CD4-positive, alpha-beta T cell treated with Interferon gamma for 1 hour (primary cell): ENCODE results near the gene VTI1A.
"Not testable (repeated sequence)": the region's sequence is repeated elsewhere in the genome, so short reads cannot be mapped to it uniquely, and the experiment has no call there.

Source experiments
- DNase-seq: peaks from one replicate; pipeline ENCODE4 v3.0.0-alpha.2; 2020

Gene VTI1A

GRCh38 chr10:112552593-112553110 is 105.6 kb downstream of the VTI1A start:
- no peak for DNase-seq

DNA sequence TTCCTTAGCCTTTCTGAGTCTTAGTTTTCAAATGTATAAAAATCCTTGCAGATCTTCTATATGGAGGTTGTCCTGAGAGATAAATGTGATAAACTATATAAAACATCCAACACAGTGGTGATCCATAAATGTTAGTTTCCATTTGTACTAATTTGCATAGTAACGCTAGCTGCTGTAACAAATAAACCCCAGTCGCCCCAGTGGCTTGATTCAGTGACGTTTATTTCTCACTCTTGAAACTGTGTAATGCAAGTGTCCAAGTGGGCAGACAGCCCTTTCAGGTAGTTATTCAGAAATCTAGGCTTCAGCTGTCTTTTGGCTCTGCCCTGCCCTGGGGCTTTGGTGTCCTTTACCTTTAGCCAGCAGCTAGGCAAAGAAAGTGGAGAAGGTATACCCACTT is 106.3 kb downstream of the VTI1A start:
- DNase-seq, result no peak

- DNase-seq, result no peak
Observed at GRCh38 chr10:112554263-112554662, 107.2 kb downstream of the VTI1A start.

DNA sequence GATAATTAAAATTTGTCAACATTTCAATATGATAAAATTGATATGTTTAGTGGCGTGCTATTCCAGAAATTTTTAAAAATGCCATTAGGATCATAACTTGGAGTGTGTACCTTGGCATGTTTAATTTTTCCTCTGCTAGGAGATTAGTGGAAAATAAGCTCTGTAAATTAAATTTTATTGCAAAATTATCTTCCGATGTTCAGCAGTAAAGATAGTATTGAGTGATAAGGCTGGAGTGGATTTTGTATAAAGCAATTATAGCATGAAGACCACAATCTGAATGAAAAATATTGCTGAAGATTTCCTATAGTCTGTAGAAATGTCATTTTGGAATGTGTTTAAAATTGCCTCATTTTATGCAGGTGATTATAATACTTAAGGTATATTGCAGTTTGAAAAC is 110.2 kb downstream of the VTI1A start:
- DNase-seq, result no peak

GRCh38 chr10:112558476-112559142 is 111.6 kb downstream of the VTI1A start:
- no peak for DNase-seq

- DNase-seq, result no peak
Observed at GRCh38 chr10:112559349-112559748, 112.3 kb downstream of the VTI1A start.

- no peak for DNase-seq
Observed at GRCh38 chr10:112562122-112562521, 115.1 kb downstream of the VTI1A start.

- DNase-seq, result no peak
Observed at GRCh38 chr10:112562809-112563663, 116.0 kb downstream of the VTI1A start.

- no peak for DNase-seq
Observed at GRCh38 chr10:112564337-112564736, 117.3 kb downstream of the VTI1A start.

DNA sequence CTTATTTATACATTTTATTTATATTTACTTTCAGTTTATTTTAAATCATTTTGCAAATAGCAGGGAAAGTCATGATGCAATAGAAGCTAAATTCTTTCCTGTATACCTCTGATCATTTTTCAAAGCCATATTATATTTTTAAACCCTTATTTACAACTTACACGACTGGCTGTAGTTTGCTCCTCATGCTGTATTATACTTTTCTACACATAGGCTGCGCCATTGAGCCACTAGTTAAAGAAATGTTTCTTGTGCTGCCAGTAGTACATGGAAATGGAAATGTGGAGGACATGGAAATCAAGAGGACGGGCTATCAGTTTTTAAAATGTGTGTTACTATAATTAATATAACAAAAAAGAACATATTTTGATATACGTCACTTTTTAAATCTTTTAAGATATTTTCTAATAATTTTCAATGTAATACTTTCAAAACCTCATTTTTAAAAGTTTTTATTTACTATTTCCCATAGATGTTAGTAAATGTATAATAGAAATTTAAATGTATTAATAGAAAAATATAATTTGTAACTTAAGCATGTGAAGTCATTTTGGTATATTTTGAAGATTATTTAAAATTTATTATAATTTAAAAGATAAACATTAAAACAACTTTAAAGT is 118.5 kb downstream of the VTI1A start:
- DNase-seq, result no peak

DNA sequence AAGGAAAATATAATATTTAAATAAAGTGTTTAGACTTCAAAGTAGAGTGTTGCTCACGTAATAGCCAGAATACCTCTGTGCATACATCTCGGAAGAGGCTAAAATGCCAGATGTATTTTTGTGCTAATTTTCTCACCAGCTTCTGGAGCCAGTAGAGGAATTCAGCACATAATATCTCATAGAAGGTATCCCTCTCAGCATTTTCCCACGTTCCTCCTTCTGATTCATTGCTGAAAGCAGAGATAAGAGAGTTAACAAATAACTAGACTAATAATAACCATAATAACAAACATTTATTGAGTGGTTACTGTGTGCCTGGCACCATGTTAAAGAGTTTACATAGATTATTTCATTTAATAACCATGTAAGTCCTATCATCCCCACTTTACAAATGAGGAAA is 123.6 kb downstream of the VTI1A start:
- DNase-seq, result no peak

DNA sequence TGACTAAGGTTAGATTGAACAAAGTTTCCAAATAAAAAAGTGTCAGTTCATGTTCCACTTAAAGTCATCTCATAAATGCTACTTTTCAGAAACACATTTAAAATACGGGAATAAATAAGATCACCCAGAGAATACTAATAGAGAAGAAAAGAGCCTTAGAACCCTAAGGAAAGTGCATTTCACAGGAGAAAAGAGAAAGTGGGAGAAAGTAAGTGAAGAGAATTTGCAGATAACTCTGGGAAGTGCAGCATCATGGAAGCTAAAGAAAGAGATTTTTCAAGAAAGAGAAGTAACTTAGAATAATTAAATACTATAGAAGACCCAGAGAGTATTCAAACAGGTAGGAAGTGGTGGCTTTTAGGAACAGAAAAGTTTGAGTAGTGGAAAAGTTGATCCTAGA is 132.6 kb downstream of the VTI1A start:
- DNase-seq, result no peak

- DNase-seq, result no peak
Observed at GRCh38 chr10:112580267-112580666, 133.3 kb downstream of the VTI1A start.

GRCh38 chr10:112581921-112582320 is 134.9 kb downstream of the VTI1A start:
- no peak for DNase-seq

- DNase-seq, result no peak
Observed at GRCh38 chr10:112583236-112583939, 136.4 kb downstream of the VTI1A start.

GRCh38 chr10:112584276-112584675 is 137.3 kb downstream of the VTI1A start:
- DNase-seq, result no peak

DNA sequence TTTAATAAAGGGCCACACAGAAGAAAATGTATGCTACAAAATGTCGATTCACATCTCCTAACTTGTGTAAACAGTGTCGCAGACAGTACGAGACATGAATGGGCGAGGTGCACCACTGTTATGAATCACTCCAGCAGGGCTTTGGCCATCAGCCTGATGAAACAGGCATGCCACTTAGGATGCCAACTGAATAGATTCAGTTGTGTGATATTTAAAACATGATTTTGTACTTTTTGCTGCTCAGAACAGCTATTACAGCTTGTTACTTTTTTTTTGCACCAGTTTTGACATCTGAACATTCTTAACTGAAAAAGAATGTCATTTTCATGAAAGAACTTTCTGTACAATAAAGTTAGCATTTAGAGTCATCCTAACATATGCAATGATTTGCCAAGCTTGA is 138.1 kb downstream of the VTI1A start:
- no peak for DNase-seq

GRCh38 chr10:112585960-112586359 is 138.9 kb downstream of the VTI1A start:
- DNase-seq, result no peak

DNA sequence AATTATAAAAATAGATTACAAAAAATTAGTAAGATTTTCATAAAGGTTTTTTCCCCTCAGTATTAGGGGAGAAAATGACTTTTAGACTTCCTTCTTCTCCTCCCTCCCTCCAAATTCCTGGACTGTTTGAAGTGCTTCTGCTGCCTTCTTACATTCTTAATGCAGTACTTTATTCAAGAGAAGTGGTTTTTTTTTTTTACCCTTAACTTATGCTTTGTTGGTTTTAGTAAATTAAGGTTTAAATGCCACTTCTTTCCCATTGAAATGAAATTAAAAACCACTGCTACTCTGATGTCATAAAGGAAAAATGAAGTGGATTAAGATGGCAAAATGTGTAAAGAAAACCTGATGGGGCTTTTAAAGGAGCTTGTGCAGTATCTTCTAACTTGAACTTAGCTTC is 140.7 kb downstream of the VTI1A start:
- DNase-seq, result no peak

DNA sequence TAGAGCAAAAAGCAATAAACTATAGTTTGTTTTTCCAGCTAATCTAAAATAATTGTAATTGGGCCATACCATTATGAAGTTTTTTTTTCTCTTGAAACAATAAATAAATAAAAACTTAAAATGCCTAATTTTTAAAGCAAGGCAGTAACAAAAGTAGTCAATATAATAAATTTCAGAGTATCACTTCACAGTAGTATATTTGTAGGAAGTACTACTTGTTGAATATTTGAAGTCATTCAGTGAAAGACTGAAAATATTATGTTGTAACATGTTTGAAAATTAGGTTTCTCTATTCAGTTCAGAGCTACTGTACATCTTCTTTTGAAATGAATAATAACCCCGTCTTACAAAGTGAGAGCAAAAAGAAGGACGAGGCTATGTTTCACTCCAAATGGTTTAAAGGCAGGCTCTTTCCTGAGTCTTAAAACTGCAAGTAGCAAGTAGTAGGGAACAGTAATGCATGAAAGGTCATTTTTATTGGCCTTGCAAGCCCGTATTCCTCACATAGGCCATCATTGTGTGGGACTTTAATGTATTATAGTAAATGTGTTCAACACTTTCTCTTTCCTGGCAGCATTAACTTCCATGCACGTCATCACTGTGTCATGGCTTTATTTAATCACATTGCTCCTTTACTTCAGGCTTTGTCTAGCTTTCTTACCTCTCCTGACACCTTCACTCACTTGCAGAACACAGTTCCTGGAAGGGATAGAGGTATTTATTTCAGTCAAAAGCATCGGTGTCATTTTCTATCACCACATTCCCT is 141.4 kb downstream of the VTI1A start:
- DNase-seq, result no peak

DNA sequence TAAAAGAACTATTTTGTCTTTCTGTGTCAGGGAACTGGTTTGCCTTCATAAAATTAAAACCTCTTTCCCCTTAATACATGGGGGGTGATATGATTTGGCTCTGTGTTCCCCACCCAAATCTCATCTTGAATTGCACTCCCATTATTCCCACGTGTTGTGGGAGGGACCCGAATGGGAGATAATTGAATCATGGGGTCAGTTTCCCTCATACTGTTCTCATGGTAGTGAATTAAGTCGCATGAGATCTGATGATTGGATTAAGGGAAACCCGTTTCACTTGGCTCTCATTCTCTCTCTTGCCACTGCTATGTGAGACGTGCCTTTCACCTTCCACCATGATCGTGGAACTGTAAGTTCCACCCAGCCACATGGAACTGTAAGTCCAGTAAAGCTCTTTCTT is 142.1 kb downstream of the VTI1A start:
- no peak for DNase-seq

DNA sequence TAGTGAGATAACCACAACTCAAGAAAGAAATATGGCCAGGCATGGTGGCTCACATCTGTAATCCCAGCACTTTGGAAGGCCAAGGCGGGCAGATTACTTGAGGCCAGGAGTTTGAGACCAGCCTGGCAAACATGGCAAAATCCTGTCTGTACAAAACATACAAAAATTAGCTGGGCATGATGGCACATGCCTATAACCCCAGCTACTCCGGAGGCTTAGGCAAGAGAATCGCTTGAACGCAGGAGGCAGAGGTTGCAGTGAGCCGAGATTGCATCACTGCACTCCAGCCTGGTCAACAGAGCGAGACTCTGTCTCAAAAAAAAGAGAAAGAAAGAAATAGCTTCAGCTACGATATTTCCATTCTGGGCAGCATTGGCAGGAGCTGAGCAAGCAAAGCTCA is 143.8 kb downstream of the VTI1A start:
- not testable (repeated sequence) for DNase-seq
